OCI-LY1 (cell line): ENCODE data around the gene FAM240A.

Source experiments
- CTCF ChIP-seq: fragments of 200-600 bp; sonication (generic), shearing (Covaris generic); IDR thresholded peaks from 2 replicates; pipeline ENCODE4 v1.5.1; 2017; ENCODE audit warnings: mild to moderate bottlenecking, antibody characterized with exemption, low read length, moderate library complexity, mixed read lengths
- EZH2 ChIP-seq: fragments of 200-600 bp; sonication (generic), shearing (Covaris generic); IDR thresholded peaks from 2 replicates; pipeline ENCODE4 v1.8.0; 2017; ENCODE audit warnings: borderline replicate concordance, mixed run types, mild to moderate bottlenecking, antibody characterized with exemption, low read length, moderate library complexity, mixed read lengths

GRCh38 chr3:46640927-46641326 is 28.6 kb downstream of the FAM240A start:
- TF ChIP-seq CTCF (no peak), EZH2 (no peak)
